ENCODE data around the gene ROMO1. TPM values are rescaled to one million over a fixed set of nuclear protein-coding genes. Genes with fewer than 3 reads are reported as not detected.
"Not testable (repeated sequence)": the region's sequence is repeated elsewhere in the genome, so short reads cannot be mapped to it uniquely, and the experiment has no call there.

ROMO1 gene
- total and polyA plus RNA-seq, 3 experiments from 2014 or later = 108 to 358 (median 117) TPM

GRCh38 chr20:35681960-35682359 lies 17.2 kb upstream of the ROMO1 start:
- Mint-ChIP-seq H3K9me3 (no peaks in the 10 kb centered on the region), H3K4me1 (no peaks in the 10 kb centered on the region), H3K27me3 (peaks cover 0 to 1% of the 10 kb centered on the region in 2 donors), H3K4me3 (no peak overlapping the region), H3K27ac (no peak overlapping the region), H3K36me3 (peaks cover 3 to 52% (median 5%) of the 10 kb centered on the region in 3 donors)
- ChIA-PET POLR2A (no interaction called here), CTCF (no interaction called here)
- no peaks in the 10 kb centered on the region for H3K36me3 ChIP-seq (ENCODE audit: insufficient read depth, low read length)
- H3K27me3 ChIP-seq (ENCODE audit: insufficient read depth, low read length, poor library complexity, severe bottlenecking) = no peaks in the 10 kb centered on the region
- H3K4me3 ChIP-seq (ENCODE audit: low read length) = no peak overlapping the region
- no peaks in the 10 kb centered on the region for H3K4me1 ChIP-seq (ENCODE audit: insufficient read depth, low read length)
- H3K27ac ChIP-seq (ENCODE audit: low read depth, low read length) = no peak overlapping the region
- no peak for DNase-seq
- no peaks in the 10 kb centered on the region for H3K9me3 ChIP-seq (ENCODE audit: low read length)

DNA sequence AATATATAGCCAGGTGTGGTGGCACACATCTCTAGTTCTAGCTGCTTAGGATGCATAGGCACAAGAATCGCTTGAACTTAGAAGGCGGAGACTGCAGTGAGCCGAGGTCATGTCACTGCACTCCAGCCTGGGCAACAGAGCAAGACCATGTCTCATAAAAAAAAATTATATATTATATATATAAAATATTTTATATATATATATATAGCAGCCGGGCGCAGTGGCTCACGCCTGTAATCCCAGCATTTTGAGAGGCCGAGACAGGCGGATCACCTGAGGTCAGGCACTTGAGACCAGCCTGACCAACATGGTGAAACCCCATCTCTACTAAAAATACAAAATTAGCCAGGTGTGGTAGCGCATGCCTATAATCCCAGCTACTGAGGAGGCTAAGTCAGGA lies 13.8 kb upstream of the ROMO1 start:
- not testable (repeated sequence) for H3K4me1 Mint-ChIP-seq

DNA sequence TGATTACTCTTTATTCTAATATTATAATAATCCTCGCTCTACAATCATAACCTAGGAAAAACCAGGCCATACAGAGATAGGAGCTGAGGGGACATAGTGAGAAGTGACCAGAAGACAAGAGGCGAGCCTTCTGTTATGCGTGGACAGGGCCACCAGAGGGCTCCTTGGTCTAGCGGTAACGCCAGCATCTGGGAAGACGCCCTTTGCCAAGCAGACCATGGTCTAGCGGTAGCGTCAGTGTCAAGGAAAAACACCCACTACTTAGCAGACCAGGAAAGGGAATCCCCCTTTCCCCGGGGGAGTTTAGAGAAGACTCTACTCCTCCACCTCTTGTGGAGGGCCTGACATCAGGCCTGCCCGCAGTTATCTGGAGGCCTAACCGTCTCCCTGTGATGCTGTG lies 12.3 kb upstream of the ROMO1 start:
- CTCF ChIA-PET = interaction anchor here (1.3 kb wide), 1 partner anchor 86 kb away, joined by 4 read pairs; no protein-coding TSS in a partner anchor
- H3K4me3 Mint-ChIP-seq; H3K27ac Mint-ChIP-seq; H3K4me3 ChIP-seq (ENCODE audit: low read length); H3K4me1 Mint-ChIP-seq; H3K9me3 Mint-ChIP-seq; H3K9me3 ChIP-seq (ENCODE audit: low read length); H3K4me1 ChIP-seq (ENCODE audit: insufficient read depth, low read length); H3K27me3 Mint-ChIP-seq; H3K27me3 ChIP-seq (ENCODE audit: insufficient read depth, low read length, poor library complexity, severe bottlenecking); DNase-seq; H3K27ac ChIP-seq (ENCODE audit: low read depth, low read length); POLR2A ChIA-PET: not testable (repeated sequence)
- H3K36me3 Mint-ChIP-seq = peaks cover 6 to 50% (median 18%) of the 10 kb centered on the region in 3 donors
- H3K36me3 ChIP-seq (ENCODE audit: insufficient read depth, low read length) = peaks cover 11% of the 10 kb centered on the region

More for the DNA sequence above, 13.8 kb upstream of the ROMO1 start:
- H3K36me3 Mint-ChIP-seq = peaks cover 9 to 59% (median 14%) of the 10 kb centered on the region in 3 donors
- H3K9me3 Mint-ChIP-seq; H3K4me3 Mint-ChIP-seq; H3K27me3 Mint-ChIP-seq; H3K36me3 ChIP-seq (ENCODE audit: insufficient read depth, low read length); H3K27ac Mint-ChIP-seq; H3K27me3 ChIP-seq (ENCODE audit: insufficient read depth, low read length, poor library complexity, severe bottlenecking); POLR2A ChIA-PET; H3K4me3 ChIP-seq (ENCODE audit: low read length); H3K27ac ChIP-seq (ENCODE audit: low read depth, low read length); DNase-seq; H3K9me3 ChIP-seq (ENCODE audit: low read length); H3K4me1 ChIP-seq (ENCODE audit: insufficient read depth, low read length): not testable (repeated sequence)
- CTCF ChIA-PET = interaction anchor here (1.3 kb wide), 1 partner anchor 84 kb away, joined by 4 read pairs; no protein-coding TSS in a partner anchor

DNA sequence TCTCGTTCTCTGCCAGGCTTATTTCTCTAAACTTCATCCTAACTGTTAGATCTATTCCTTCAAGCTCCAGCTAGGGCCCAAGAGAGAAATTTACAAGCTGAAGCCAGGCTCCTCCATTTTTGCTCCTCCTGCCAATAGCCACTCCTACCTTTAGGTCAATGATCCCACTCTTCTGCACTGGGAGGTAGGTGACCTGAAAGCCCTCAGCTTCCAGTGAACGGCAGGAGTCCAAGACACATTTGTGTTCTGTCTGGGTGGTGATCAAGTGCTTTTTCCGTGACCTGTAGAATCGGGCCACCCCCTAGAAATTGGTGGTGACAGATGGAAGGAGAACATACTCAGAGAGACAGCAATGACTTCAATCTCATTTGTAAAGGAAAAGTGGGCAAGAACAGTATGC lies 8.9 kb upstream of the ROMO1 start:
- Mint-ChIP-seq H3K4me3 (no peak overlapping the region), H3K9me3 (no peaks in the 10 kb centered on the region), H3K27ac (no peak overlapping the region), H3K27me3 (no peaks in the 10 kb centered on the region), H3K36me3 (peaks cover 6 to 57% (median 19%) of the 10 kb centered on the region in 3 donors), H3K4me1 (peaks cover 0 to 3% (median 2%) of the 10 kb centered on the region in 3 donors)
- Histone ChIP-seq H3K4me3 (ENCODE audit: low read length) (no peak overlapping the region), H3K27me3 (ENCODE audit: insufficient read depth, low read length, poor library complexity, severe bottlenecking) (no peaks in the 10 kb centered on the region), H3K36me3 (ENCODE audit: insufficient read depth, low read length) (peaks cover 11% of the 10 kb centered on the region), H3K4me1 (ENCODE audit: insufficient read depth, low read length) (no peaks in the 10 kb centered on the region), H3K9me3 (ENCODE audit: low read length) (no peaks in the 10 kb centered on the region), H3K27ac (ENCODE audit: low read depth, low read length) (no peak overlapping the region)
- ChIA-PET CTCF (interaction anchor here (1.4 kb wide), 1 partner anchor 89 kb away, joined by 3 read pairs; no protein-coding TSS in a partner anchor), POLR2A (no interaction called here)
- no peak for DNase-seq

DNA sequence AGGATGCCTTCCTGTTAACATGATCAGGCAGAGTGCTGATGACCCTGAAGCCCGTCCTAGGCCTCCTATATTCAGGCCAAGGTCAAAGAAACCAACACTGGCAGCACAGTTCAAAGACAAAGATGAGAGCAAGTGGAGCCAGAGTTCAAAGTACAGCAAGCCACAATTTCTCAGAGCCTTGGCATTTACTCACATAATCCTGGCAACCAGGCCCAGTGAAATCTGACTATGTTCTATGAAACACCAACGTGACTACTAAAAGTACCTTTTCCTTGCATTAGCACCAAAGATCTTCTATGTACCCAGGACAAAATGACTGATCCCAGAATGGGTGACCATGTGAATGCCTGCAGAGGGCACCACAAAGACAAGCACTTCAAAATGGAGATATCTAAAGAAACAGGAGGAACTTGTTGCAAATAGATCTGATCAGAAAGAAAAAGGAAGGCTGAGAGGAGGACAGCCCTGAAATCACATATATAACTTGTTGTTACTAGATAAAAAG lies 3.9 kb upstream of the ROMO1 start:
- H3K4me3 Mint-ChIP-seq = peak overlapping the region in 2 of 7 donors; percentile 69 to 70
- Histone ChIP-seq H3K4me1 (ENCODE audit: insufficient read depth, low read length) (peaks cover 20% of the 10 kb centered on the region), H3K36me3 (ENCODE audit: insufficient read depth, low read length) (peaks cover 5% of the 10 kb centered on the region), H3K4me3 (ENCODE audit: low read length) (no peak overlapping the region), H3K27me3 (ENCODE audit: insufficient read depth, low read length, poor library complexity, severe bottlenecking) (no peaks in the 10 kb centered on the region), H3K27ac (ENCODE audit: low read depth, low read length) (no peak overlapping the region), H3K9me3 (ENCODE audit: low read length) (no peaks in the 10 kb centered on the region)
- peaks cover 0 to 2% (median 0%) of the 10 kb centered on the region in 5 donors for H3K9me3 Mint-ChIP-seq
- H3K4me1 Mint-ChIP-seq = peaks cover 29 to 39% (median 37%) of the 10 kb centered on the region in 3 donors
- CTCF ChIA-PET = no interaction called here
- POLR2A ChIA-PET = no interaction called here
- peaks cover 0 to 2% of the 10 kb centered on the region in 2 donors for H3K27me3 Mint-ChIP-seq
- peak overlapping the region in 1 of 8 donors; percentile 69 for H3K27ac Mint-ChIP-seq
- DNase-seq = no peak
- H3K36me3 Mint-ChIP-seq = peaks cover 0 to 53% (median 8%) of the 10 kb centered on the region in 3 donors

DNA sequence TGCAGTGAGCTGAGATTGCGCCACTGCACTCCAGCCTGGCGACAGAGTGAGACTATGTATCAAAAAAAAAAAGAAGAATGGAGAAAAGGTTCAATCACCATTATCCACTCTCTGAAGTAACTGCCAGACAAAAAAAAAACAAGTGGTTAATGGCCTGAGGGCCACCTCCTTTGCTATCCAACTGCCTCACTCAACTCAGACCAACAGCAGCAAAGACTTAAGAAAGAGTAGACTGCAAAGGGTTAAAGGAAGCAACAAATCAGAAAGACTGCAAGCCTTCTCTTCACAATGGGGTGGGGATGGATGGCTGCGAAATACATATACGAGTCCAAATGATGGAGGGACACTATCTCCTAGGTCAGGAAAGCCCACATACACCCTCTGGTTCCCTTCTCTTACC lies 3.2 kb upstream of the ROMO1 start:
- DNase-seq = no peak
- Histone ChIP-seq H3K4me1 (ENCODE audit: insufficient read depth, low read length) (peaks cover 21% of the 10 kb centered on the region), H3K27me3 (ENCODE audit: insufficient read depth, low read length, poor library complexity, severe bottlenecking) (no peaks in the 10 kb centered on the region), H3K9me3 (ENCODE audit: low read length) (no peaks in the 10 kb centered on the region), H3K27ac (ENCODE audit: low read depth, low read length) (no peak overlapping the region), H3K36me3 (ENCODE audit: insufficient read depth, low read length) (no peaks in the 10 kb centered on the region), H3K4me3 (ENCODE audit: low read length) (no peak overlapping the region)
- Mint-ChIP-seq H3K27me3 (peaks cover 0 to 2% of the 10 kb centered on the region in 2 donors), H3K36me3 (peaks cover 0 to 48% (median 3%) of the 10 kb centered on the region in 3 donors), H3K4me1 (peaks cover 30 to 46% (median 39%) of the 10 kb centered on the region in 3 donors), H3K9me3 (peaks cover 0 to 2% (median 0%) of the 10 kb centered on the region in 5 donors), H3K27ac (peak overlapping the region in 2 of 8 donors; percentile 43 to 45), H3K4me3 (peak overlapping the region in 3 of 7 donors; percentile 23 to 82 (median 33))
- CTCF ChIA-PET = interaction anchor here (1.6 kb wide), 1 partner anchor 95 kb away, joined by 3 read pairs; no protein-coding TSS in a partner anchor
- POLR2A ChIA-PET = no interaction called here

DNA sequence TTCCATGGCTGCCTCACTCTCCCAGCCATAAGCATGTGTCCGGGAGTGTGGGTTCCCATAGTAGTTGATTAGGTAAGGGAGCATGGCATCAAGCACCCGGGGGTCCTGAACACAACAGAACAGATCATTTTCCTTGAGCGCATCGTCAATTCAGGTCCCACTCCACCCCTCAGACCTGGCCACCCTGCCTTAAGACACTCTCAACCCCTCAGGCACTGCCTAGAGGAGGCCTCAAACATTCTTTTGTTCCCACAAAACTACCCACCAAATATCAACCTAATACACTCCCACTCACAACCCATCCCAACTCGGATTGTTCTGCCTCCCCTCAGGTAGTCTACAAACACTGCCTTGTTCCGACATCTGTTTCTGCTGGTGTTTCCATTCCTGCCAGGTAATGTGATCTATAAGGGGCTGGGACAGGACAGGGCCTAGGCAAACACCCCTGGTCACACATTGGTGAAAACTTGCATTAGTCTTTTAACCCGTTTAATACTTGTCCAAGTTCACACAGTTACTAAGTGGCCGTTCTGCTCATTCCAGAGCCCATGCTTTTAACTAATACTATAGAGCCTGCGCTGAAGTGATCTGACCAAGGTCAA lies 1.4 kb upstream of the ROMO1 start:
- POLR2A ChIA-PET = no interaction called here
- Mint-ChIP-seq H3K27me3 (peaks cover 0 to 2% of the 10 kb centered on the region in 2 donors), H3K9me3 (peaks cover 0 to 2% (median 0%) of the 10 kb centered on the region in 5 donors), H3K4me1 (peaks cover 30 to 53% (median 46%) of the 10 kb centered on the region in 3 donors), H3K4me3 (peak overlapping the region; percentile 87 to 96 (median 94)), H3K36me3 (peaks cover 0 to 54% (median 6%) of the 10 kb centered on the region in 3 donors), H3K27ac (peak overlapping the region; percentile 5 to 98 (median 92))
- Histone ChIP-seq H3K27me3 (ENCODE audit: insufficient read depth, low read length, poor library complexity, severe bottlenecking) (no peaks in the 10 kb centered on the region), H3K9me3 (ENCODE audit: low read length) (no peaks in the 10 kb centered on the region), H3K4me1 (ENCODE audit: insufficient read depth, low read length) (peaks cover 21% of the 10 kb centered on the region), H3K36me3 (ENCODE audit: insufficient read depth, low read length) (no peaks in the 10 kb centered on the region), H3K4me3 (ENCODE audit: low read length) (peak overlapping the region; percentile 93), H3K27ac (ENCODE audit: low read depth, low read length) (peak overlapping the region; percentile 94)
- DNase-seq = peak in 1 of 5 donors; percentile 21
- CTCF ChIA-PET = no interaction called here
